ENCODE results near the gene PIGL.
"Not testable (repeated sequence)": the region's sequence is repeated elsewhere in the genome, so short reads cannot be mapped to it uniquely, and the experiment has no call there.

The PIGL gene

DNA sequence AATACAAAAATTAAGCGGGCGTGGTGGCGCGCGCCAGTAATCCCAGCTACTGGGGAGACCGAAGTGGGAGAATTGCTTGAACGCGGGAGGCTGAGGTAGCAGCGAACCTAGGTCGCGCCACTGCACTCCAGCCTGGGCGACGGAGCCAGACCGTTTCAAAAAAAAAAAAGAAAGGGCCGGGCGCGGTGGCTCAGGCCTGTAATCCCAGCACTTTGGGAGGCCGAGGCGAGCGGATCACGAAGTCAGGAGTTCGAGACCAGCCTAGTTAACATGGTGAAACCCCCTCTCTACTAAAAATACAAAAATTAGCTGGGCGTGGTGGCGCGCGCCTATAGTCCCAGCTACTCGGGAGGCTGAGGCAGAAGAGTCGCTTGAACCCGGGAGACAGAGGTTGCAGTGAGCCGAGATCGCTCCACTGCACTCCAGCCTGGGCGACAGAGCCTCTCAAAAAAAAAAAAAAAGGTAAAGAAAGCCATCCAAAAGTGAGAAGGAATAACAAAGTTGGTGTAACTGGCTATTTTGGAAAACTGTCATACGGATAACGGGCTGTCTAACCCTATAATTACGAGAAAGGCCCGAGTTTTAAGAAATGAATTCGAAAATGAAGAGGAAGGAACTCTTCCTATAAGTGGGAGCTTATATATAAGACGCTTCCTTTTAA is 539 bp upstream of the PIGL start:
- DNase-seq (ENCODE audit: low read depth) = not testable (repeated sequence)

DNA sequence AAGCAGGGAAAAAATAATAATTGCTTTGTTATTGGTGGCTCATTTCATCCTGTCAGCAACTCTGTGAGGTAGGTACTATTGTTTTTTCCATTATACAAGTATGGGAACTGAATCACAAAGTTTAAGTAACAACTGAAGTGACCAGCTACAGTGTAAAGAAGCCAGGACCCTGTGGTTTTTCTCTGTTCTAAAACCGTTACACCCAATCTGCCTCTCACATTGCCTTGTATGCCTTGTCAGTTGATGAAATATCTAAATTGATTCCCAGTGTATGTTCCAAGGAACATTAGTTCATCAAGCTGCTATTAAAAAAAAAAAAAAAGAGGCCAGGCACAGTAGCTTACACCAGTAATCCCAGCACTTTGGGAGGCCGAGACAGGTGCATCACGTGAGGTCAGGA is 5.4 kb downstream of the PIGL start:
- DNase-seq (ENCODE audit: low read depth) = no peak

DNA sequence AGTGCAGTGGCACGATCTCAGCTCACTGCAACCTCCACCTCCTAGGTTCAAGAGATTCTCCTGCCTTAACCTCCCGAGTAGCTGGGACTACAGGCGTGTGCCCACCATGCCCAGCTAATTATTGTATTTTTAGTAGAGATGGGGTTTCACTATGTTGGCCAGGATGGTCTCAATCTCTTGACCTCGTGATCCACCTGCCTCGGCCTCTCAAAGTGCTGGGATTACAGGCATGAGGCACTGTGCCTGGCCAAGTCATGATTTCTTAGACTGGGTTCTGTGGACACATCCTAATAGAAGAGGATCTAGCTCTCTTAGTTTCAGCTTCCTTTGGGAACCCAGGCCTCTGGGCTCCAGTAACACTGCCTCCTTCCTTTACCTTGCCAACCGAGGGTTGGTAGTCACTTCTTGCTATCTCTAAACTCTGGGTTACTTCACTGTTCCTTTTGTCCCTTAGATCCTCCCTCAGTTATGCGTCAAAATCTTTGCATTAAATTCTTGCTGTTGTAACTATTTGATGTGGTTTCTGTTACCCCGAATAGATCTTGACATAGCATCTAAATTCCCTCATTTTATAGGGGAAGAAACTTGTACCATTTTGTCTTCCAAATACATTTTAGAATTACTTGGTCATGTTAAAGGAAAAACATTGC is 13.0 kb downstream of the PIGL start:
- DNase-seq (ENCODE audit: low read depth) = not testable (repeated sequence)

DNA sequence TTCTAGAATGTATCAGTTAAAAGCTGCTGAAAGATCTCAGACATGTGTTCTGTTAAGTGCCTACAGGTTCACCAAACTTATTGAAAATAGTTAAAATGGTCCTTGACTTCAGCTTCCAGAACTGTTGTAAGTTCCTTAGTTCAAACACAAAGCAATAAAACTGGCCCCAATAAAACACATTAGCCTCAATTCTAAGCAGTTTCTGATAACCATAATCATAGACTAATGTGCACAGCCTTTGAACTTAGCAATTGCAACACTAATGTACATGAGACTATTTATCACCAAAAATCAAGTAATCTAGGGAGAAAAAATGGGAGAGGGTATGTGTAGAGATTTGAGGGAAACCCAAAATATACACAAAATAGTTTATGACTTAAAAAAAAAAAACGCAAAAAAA is 15.4 kb downstream of the PIGL start:
- no peak for DNase-seq (ENCODE audit: low read depth)

DNA sequence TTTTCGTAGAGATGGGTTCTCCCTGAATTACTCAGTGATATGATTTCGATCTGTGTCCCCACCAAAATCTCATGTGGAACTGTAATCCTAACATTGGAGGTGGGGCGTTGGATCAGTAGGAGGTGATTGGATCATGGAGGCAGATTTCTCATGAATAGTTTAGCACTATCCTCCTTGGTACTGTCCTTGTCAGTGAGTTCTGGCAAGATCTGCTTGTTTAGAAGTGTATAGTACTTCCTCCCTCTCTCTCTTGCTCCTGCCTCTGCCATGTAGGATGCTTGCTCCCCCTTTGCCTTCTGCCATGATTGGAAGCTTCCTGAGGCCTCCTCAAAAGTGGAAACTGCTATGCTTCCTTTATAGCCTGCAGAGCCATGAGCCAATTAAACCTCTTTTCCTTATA is 22.9 kb downstream of the PIGL start:
- DNase-seq (ENCODE audit: low read depth) = no peak

DNA sequence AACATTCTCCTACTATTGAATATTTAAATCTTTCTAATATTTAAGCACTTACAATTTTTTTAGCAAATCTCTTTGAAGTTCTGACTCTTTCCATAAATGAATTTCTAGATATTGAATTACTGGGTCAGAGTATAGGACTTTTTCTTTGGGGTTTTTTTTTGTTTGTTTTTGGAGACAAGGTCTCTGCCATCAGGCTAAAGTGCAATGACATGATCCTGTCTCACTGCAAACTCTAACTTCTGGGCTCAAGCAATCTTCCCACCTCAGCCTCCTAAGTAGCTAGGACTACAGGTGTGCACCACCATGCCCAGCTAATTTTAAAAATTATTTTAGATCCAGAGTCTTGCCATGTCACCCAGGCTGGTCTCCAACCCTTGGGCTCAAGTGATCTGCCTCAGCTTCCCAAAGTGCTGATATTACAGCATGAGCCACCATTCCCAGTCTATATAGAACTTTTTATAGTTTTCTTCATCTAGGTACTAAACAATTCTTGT is 24.9 kb downstream of the PIGL start:
- no peak for DNase-seq (ENCODE audit: low read depth)

DNA sequence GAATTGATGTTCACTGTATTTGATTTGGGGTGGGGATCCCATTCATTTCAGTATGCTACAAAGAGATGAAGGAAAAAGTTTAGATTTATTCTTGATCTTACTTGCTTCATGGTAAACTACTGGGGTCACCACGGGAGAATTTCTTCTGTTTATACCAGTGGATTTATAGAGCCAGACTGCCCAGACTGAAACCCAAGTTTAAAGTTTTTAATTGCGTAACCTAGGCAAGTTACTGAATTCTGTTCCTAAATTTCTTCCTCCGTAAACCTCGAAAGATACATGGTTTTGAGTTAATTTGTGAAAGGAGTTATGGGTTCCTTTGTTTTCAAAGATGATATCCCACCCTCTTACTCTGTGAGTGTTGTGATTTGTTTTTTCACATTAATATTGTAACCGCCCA is 26.4 kb downstream of the PIGL start:
- no peak for DNase-seq (ENCODE audit: low read depth)

DNA sequence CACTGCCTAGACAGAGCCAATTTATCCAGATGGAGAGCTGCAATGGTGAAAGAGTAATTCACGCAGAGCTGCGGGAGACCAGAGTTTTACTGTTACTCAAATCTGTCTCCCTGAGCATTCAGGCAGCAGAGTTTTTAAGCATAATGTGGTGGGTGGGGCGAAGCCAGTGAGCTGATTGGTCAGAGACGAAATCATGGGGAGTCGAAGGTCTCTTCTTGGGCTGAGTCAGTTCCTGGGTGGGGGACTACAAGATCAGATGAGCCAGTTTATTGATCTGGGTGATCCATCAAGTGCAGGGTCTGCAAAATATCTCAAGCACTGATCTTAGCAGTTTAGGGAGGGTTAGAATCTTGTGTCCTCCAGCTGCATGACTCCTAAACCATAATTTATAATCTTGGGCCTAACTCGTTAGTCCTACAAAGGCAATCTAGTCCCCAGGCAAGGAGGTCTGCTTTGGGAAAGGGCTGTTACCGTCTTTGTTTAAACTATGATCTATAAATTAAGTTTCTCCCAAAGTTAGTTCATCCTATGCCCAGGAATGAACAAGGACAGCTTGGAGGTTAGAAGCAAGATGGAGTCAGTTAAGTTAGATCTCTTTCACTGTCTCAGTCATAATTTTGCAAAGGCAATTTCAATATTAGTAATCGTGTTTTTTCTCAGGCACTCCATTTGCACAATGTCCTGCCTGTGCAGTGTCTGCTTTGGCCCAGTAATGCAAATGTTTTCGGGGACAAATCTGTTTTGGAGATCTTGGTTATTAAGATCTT is 27.0 kb downstream of the PIGL start:
- DNase-seq (ENCODE audit: low read depth) = no peak

DNA sequence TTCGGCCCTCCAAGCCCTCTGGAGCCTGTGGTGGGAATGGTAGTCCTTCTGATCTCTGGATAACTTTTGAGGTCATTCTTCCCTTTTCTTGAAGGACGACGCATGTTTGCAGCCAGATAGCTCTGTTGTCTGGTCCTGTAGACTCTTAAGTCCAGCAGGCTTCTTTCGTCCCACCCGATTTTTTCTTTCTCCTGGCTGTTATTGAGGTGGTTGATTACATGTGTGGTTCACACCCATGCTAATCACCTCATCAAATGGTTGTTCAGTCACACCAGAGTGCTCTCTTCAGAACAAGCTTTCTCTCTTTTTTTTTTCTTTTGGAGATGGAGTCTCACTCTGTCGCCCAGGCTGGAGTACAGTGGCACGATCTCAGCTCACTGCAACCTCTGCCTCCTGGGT is 30.6 kb downstream of the PIGL start:
- DNase-seq (ENCODE audit: low read depth) = no peak

DNA sequence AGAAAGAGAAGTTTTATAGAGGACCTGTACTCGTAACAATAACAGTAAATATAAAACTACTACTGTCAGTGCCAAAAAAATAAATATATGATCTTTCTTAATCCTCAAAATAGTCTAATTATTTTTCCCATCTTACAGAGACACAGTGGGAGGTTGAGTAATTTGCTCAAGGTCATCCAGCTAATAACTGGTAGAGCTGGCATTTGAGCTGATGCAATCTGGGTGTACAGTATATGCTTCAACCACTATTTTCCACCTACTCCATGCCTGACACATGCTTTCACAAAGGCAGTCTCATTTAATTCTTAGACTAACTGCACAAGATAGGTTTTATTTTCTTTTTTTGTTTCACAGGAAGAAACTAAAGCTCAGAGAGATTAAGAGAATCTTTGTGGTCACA is 33.6 kb downstream of the PIGL start:
- DNase-seq (ENCODE audit: low read depth) = no peak

DNA sequence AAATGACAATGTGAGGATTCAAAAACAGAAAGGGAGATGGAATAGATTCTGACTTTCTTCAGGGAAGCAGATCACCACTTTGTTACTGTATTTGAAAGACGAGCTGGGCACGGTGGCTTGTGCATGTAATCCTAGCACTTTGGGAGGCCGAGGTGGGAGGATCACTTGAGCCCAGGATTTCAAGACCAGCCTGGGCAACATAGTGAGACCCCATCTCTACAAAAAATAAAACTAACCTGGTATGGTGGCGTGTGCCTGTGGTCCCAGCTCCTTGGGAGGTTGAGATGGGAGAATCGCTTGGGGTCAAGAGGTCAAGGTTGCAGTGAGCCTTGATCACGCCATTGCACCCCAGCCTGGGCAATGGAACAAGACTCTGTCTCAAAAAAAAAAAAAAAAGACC is 34.0 kb downstream of the PIGL start:
- DNase-seq (ENCODE audit: low read depth) = no peak

DNA sequence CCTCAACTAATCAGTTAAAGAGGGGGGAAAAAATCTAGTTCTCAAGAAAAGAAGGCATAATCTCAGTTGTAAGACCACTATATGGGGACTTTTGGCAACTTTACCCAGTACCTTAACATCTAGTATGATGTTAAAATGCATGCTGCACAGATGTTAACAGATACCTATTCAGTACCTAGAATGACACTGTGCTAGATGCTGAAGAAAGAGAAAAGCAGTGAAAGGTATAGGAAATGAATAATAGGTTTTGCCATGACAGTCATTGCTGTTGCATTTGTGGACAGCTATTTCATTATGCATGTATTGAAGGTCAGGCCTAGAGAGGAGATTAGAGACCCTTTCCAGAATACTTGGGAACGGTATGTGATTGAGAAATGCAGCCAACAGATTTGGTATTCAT is 34.5 kb downstream of the PIGL start:
- no peak for DNase-seq (ENCODE audit: low read depth)

DNA sequence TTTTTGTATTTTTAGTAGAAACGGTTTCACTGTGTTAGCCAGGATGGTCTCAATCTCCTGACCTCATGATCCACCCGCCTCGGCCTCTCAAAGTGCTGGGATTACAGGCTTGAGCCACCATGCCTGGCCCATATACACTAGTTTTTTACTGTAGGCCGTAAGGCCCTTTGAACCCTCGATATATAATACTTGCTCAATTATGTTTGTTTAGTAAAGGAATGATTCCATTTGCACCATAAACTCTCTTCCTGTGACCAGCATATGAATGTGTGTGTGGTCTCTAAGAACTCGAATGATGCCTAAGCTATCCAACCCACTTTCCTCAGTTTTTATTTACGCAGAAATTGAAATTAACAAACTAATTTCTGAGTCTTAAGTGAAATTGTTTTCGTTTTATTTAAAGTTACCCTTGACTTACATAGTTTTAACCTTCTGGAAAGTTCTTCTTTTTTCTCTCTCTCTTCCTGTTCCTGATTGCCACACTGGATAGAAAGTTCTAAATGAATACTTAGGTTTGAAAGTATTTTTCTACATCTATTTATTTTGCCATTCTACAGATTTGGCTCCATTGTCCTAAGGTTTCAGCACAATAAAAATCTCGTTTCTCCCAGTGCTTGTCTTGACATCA is 37.9 kb downstream of the PIGL start:
- DNase-seq (ENCODE audit: low read depth) = no peak

DNA sequence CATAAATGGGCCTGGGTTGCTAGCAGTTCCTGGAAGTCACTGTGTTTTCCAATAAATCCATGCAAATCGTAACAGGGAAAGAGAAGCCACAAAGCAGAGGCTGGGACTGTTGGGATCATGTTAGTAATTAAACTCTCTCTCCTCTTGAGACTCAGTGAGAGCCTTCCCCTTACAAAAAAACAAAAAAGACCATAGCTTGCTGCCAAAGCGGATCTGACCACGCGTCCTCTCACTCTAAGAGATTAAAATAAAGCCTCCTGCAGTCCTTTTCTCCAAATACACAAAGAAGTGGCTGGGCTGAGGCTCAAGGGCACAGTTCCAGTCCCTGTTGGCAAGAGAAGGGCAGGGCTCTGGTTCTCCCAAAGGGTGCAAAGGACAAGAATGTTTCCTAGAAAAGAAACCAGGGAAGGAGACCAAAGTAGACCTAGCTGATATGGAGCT is 38.5 kb downstream of the PIGL start:
- no peak for DNase-seq (ENCODE audit: low read depth)

DNA sequence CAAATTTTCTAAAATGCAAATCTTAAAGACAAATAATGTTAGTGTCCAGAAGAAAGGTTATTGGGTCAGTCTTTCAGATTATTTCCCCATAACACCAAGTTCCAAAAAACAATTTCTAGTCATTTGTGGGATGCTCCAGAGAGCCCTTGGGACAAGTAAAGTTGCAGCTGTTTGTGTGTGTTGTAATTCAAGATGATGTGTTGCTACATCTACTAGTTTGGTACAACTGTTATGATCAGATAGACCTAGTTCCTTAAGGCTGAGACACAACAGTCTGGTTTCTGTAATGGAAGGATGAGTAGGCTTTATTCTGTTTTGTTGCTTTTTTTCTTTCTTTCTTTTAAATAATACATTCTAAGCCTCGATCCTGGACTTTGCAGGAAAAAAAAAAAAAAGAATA is 41.9 kb downstream of the PIGL start:
- no peak for DNase-seq (ENCODE audit: low read depth)

DNA sequence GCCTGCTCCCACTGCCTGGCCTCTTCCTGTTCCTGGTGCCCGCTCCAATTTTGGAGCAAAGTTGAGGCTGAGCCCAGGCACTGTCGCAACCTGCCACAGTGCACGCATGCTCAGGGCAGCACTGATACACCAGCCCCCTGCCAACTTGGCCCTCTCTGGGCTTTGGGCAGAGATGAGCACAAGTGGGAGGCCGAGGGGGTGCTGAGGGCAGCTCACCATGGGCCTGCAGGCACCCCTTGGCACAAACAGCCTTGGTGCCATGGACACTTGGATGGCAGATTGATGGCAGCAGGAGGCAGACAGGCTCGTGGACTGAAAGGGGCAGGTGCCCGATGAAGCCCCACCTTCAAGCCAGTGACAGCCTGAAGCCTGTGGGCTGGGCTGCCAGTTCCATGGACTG is 42.9 kb downstream of the PIGL start:
- DNase-seq (ENCODE audit: low read depth) = no peak

DNA sequence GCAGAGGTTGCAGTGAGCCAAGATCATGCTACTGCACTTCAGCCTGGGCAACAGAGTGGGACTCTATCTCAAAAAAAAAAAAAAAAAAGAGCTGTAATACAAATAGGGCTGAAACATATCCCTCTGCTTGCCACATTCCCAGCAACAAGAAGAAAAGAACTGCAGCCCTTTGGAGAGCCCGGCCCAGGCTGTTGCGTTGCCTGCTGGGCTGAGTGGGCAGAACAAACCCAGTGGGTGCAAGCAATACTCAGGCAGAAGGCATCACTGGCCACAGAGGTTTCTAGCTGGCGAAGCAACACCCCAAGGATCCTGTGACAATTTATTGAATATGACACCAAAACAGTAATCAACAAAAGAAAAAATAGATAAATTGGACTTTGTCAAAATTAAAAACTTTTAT is 44.0 kb downstream of the PIGL start:
- no peak for DNase-seq (ENCODE audit: low read depth)

DNA sequence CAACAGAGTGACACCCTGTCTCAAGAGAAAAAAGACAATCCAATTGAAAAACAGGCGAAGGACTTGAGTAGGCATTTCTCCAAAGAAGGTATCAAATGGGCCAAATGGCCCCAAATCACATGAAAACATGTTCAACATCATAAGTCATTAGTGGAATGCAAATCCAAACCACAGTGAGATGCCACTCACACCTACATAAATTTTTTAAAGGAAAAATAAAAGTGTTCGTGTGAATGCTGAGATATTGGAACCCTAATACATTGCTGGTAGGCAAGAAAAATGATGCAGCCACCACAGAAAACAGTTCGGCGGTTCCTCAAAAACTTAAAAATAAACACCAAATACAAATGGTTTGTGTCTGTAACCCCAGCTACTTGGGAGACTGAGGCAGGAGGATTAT is 45.2 kb downstream of the PIGL start:
- no peak for DNase-seq (ENCODE audit: low read depth)

DNA sequence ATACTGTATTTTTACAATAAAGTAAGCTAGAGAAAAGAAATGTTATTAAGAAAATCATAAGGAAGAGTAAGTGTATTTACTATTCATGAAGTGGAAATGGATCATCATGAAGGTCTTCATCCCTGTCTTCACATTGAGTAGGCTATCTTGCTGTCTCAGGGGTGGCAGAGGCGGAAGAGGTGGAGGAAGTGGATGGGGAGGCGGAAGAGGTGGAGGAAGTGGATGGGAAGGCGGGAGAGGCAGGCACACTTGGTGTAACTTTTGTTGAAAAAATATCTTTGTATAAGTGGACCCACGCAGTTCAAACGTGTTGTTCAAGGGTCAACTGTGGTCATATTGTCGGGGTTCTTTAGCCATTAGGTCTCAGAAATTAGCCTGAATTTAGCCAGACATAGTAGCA is 50.2 kb downstream of the PIGL start:
- no peak for DNase-seq (ENCODE audit: low read depth)

DNA sequence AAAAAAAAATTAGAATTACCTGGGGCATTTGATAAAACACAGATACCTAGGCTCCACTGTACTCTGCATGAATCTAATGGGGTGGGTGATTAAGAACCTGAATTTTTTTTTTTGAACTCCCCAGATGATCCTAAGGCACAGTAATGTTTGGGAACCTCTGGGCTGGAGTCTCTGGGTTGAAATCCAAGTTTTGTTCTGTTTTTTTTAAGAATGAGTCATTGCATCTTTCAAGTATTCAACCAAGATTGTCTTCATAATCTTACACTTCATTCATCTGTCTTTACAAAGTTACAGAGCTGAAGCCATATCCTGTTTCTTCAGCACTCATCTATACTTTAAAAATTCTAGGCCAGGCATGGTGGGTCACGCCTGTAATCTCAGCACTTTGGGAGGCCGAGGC is 52.6 kb downstream of the PIGL start:
- DNase-seq (ENCODE audit: low read depth) = no peak

DNA sequence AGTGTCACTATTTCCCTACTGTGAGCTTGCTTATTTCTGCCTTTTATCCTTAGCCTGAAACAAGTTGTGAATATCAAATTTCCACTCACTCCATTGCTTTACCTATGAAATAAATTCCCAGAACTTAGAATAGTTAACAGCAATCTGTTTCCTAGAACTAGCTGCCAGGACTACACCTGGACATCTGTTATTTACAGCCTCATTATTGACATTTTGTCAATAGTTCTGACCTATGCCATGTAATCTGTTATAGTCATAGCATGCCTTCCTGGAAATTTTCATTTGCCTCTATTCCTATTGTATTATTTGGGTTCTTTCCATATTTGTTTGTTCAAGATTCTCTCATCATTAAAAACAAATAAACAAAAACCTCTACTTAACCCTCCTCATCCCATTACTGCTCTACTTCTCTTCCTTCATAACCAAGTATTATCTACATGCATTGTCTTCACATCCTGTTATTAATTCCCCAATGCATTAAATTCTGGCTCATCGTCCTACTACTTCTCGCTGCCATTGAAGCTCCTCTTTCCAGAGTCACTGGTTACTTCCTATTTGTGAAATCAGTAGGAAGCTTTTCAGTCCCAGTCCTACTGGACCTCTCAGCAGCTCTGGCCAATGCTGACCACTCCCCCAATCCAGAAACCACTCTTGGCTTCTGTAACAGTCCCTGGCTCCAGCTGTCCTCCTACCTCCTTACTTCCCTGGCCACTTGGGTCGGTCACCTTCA is 55.3 kb downstream of the PIGL start:
- DNase-seq (ENCODE audit: low read depth) = no peak

DNA sequence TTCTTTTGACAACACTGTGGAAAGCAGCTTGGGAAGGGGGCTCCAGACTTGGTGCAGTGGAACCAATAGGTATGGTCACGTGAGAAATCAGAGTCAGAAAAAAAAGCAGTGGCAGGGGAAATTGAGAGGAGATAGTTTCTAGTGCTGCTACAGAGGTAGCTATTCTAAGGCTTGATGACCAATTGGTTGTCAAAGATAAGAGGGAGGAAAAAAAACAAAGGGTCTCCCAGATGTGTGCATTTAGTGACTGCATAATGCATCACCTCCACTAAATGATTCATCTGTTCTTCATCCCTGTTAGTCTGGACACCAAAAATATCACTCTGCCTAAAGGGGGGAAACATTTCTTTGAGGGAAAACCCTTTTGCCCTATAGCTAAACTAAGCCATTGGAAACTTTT is 56.5 kb downstream of the PIGL start:
- no peak for DNase-seq (ENCODE audit: low read depth)

All from stimulated activated CD8-positive, alpha-beta memory T cell treated with anti-CD3 and anti-CD28 coated beads, Interleukin-15, amount 100 ng/mL, for 24 hours (primary cell).